DMS53 treated with DMSO at 0.1 percent for 48 hours (cell line): ENCODE data around the gene CNTN6.
A peak's percentile ranks its signal among the peaks of the same experiment; 100 is the strongest.

Experiments
- DNase-seq: peaks from one replicate; lab custom pipeline; 2025; ENCODE audit not compliant: unreplicated experiment; lab: John Stamatoyannopoulos, UW

Gene CNTN6

GRCh38 chr3:1400571-1400970 is 307.7 kb downstream of the CNTN6 start:
- DNase-seq, result no peak

GRCh38 chr3:1404270-1404962 is 311.6 kb downstream of the CNTN6 start:
- DNase-seq, result no peak

GRCh38 chr3:1406250-1406649 is 313.4 kb downstream of the CNTN6 start:
- no peak for DNase-seq

GRCh38 chr3:1421577-1421976 is 328.8 kb downstream of the CNTN6 start:
- DNase-seq, result no peak

GRCh38 chr3:1423566-1424089 is 330.8 kb downstream of the CNTN6 start:
- no peak for DNase-seq

- peak; percentile 2 for DNase-seq
These were observed 346.6 kb downstream of the CNTN6 start for GRCh38 chr3:1439395-1439794.

- no peak for DNase-seq
These were observed 349.4 kb downstream of the CNTN6 start for GRCh38 chr3:1442271-1442670.

- no peak for DNase-seq
These were observed 351.4 kb downstream of the CNTN6 start for GRCh38 chr3:1444195-1444594.

GRCh38 chr3:1446531-1446930 is 353.7 kb downstream of the CNTN6 start:
- DNase-seq, result no peak

- DNase-seq, result no peak
These were observed 354.6 kb downstream of the CNTN6 start for GRCh38 chr3:1447452-1447851.

GRCh38 chr3:1448443-1448842 is 355.6 kb downstream of the CNTN6 start:
- DNase-seq, result no peak
